NB4 (cell line): Measurements from ENCODE around the gene OR10G8.

Experiments
- DNase-seq: peaks from one replicate; pipeline ENCODE4 v3.0.0; 2010; ENCODE audit warnings: low read depth
- H3K4me3 ChIP-seq: one replicate; pipeline ENCODE4 v1.5.1; 2011; ENCODE audit warnings: mild to moderate bottlenecking, low read depth, low read length, moderate library complexity
- CTCF ChIP-seq: IDR thresholded peaks from one replicate; pipeline ENCODE4 v1.5.1; 2012; ENCODE audit warnings: low read depth, low read length
- MAX ChIP-seq: IDR thresholded peaks from 2 replicates; pipeline ENCODE4 v1.6.1; 2011; ENCODE audit warnings: low read depth, low read length
- MYC ChIP-seq: IDR thresholded peaks from 2 replicates; pipeline ENCODE4 v1.6.1; 2011; ENCODE audit warnings: low read depth, low read length
- POLR2A ChIP-seq: IDR thresholded peaks from 2 replicates; pipeline ENCODE4 v1.6.1; 2011; ENCODE audit warnings: mild to moderate bottlenecking; ENCODE audit not compliant: insufficient read length; ENCODE audit errors: extremely low read depth

Gene OR10G8

GRCh38 chr11:124039557-124039956 is 13.0 kb downstream of the OR10G8 start:
- no peak for DNase-seq
- H3K4me3 ChIP-seq, result no peak overlapping the region
- TF ChIP-seq CTCF (no peak), MAX (no peak), MYC (no peak), POLR2A (no peak)

GRCh38 chr11:124041254-124041653 is 14.7 kb downstream of the OR10G8 start, which contains the start of gene OR10G7:
TSS of gene OR10G7 (minus strand) at chr11:124041325. CDS start at chr11:124039001, 2,324 bp downstream.
- no peak within 1 kb of the TSS for H3K4me3 ChIP-seq
- TF ChIP-seq MAX, result no peak
- no peak for TF ChIP-seq MYC
- TF ChIP-seq CTCF, result no peak
- DNase-seq, result no peak

GRCh38 chr11:124043420-124043819 is 16.8 kb downstream of the OR10G8 start:
- no peak overlapping the region for H3K4me3 ChIP-seq
- DNase-seq, result no peak
- TF ChIP-seq POLR2A (no peak), CTCF (no peak), MYC (no peak)

- no peak for DNase-seq
Observed at GRCh38 chr11:124050748-124051147, 24.1 kb downstream of the OR10G8 start.

GRCh38 chr11:124052966-124053365 is 26.4 kb downstream of the OR10G8 start:
- no peak overlapping the region for H3K4me3 ChIP-seq
- no peak for TF ChIP-seq CTCF
- TF ChIP-seq MAX, result no peak
- TF ChIP-seq MYC, result no peak
- no peak for TF ChIP-seq POLR2A
- no peak for DNase-seq

More at GRCh38 chr11:124050748-124051147, 24.1 kb downstream of the OR10G8 start:
- TF ChIP-seq POLR2A (no peak), MYC (no peak), CTCF (no peak), MAX (no peak)
- H3K4me3 ChIP-seq, result no peak overlapping the region

GRCh38 chr11:124068601-124069110 is 42.1 kb downstream of the OR10G8 start:
- DNase-seq, result no peak
- no peak overlapping the region for H3K4me3 ChIP-seq
- TF ChIP-seq MAX (no peak), MYC (no peak), CTCF (no peak), POLR2A (no peak)
